Activated T-cell treated with anti-CD3 and anti-CD28 coated beads for 24 hours (primary cell): ENCODE measurements around the gene KIF17.

ENCODE experiments used
- DNase-seq: peaks from one replicate; pipeline ENCODE4 v3.0.0-alpha.2; 2020; ENCODE audit warnings: low read depth

KIF17 gene

GRCh38 chr1:20625176-20626097 is 92.4 kb downstream of the KIF17 start:
- DNase-seq, result no peak

DNA sequence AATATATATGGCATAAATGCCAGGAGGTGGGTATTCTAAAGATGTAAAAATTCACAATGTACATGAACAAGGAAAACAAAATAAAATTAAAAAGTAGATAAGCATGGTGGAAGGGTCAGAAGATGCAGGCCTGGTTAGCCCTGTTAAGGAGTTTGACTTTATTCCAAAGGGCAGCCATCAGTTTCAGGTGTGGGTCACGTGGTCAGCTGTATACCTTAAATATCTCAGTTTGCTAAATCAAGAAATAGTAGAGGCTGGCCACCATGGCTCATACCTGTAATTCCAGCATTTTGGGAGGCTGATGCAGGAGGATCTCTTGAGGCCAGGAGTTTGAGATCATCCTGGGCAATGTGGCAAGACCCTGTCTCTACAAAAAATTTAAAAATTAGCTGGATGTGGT is 93.1 kb downstream of the KIF17 start:
- DNase-seq, result no peak

DNA sequence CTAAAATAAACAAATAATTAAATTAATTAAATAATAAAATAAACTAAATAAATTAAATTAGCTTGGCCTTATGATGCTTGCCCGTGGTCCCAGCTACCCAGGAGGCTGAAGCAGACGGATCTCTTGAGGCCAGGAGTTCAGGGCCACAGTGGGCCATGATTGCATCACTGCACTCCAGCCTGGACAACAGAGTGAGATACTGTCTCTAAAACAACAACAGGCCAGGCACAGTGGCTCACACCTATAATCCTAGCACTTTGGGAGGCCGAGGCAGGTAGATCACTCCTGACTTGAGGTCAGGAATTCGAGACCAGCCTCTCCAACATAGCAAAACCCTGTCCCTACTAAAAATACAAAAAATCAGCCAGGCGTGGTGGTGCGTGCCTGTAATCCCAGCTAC is 96.8 kb downstream of the KIF17 start:
- DNase-seq, result no peak

GRCh38 chr1:20619999-20620398 is 97.8 kb downstream of the KIF17 start:
- DNase-seq, result no peak

GRCh38 chr1:20618550-20618949 is 99.3 kb downstream of the KIF17 start:
- no peak for DNase-seq

DNA sequence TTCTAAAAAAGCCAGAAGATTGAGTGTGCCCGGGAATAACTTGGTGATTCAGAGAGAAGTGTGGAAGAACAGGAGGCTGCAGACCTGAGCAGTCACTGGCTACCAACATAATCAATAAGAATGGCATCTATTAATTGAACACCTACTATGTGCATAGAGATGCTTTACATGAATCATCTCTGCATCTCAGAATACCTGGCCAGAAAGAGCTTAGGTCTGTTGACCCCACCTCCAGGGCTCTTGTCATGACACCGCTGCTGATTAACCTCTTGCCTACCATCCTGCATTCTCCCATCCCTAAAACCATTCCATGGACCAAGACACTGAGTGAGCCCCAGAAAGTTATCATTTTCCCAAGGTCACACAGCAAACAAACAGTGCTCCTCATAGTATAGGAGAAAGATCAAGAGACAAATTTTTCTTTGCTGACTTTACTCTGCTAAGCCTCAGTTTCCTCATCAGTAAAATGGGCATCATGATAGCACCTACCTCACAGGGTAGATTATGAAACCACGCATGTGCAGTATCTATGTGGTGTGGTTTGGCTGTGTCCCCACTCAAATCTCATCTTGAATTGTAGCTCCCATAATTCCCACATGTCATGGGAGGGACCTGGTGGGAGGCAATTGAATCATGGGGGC is 100.8 kb downstream of the KIF17 start:
- DNase-seq, result no peak

- DNase-seq, result no peak
These were observed 101.6 kb downstream of the KIF17 start for GRCh38 chr1:20615946-20616846.

DNA sequence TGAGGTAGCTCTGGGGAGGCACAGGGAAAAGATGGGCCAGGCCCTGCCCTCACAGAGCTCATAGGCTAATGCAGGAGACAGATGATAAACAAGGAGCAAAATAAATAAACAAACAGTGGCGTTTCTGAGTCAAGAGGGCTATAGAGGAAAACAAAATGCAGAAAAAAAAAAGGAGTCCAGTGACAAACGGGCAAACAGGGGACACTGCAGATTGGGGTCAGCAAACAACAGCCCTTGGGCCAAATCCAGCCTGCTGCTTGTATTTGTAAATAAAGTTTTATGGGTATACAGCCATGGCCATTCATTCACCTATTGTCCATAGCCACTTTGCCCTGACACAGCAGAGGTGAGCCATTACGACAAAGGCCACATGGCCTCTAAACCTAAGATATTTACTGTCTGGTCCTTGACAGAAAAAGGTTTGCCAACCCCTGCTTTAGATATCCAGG is 103.7 kb downstream of the KIF17 start:
- DNase-seq, result no peak
